ENCODE results near the gene FAM76B. TPM values are rescaled to one million over a fixed set of nuclear protein-coding genes. Genes with fewer than 3 reads are reported as not detected.

Gene FAM76B
- 10 to 100 TPM in 3 of 4 donors, 1 to 10 TPM in 1; 7.0 to 40.4 (median 31.2) TPM for total RNA-seq

DNA sequence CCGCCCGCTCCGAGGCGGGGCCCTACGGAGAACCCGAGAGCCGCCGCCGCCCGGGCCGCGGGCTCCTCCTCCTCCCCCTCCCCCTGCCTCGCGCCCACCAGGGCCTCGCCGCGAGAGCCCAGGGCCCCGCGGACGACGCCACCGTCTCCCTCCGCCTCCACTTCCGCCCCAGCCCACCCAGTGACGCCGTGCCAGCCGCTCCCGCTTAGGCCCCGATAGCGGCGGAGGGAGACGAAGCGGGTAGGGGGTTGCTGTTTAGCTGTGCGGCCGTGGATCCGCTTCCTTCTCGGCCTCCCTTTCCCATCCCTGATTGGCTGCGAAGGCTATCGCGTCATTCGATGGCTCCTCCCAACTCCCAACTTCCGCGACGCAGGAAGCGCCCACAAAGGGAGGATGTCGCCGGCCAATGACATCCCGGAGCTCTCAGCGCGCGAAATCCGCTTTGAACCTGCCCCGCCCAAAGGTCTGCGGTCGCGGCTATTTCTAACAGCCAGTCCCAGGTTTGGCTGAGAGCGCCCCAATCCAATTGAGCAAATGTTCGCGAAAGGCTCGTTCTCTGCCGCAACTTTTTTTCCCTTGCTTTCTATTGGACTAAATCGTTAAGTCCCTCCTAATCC, at the start of gene FAM76B:
Gene FAM76B (minus strand): TSS at position 277 of the 617 bp plus-strand sequence. CDS start 304 bp downstream, outside the sequence.
- Histone ChIP-seq H3K36me3 (peaks cover 0 to 16% (median 3%) of the 10 kb centered on the region in 4 donors), H3K4me1 (peaks cover 14 to 30% (median 20%) of the 10 kb centered on the region in 4 donors)
- intact Hi-C loops (cut with DNase I; ENCODE audit: low total_unique reads) = no loop called here

GRCh38 chr11:95835768-95836488, 46.3 kb upstream of the FAM76B start:
- no peak overlapping the region for H3K4me3 ChIP-seq
- intact Hi-C loops (cut with DNase I; ENCODE audit: low total_unique reads) = loop anchor here (5.0 kb wide), 1 partner anchor 406 kb away; no protein-coding TSS in a partner anchor
- H3K36me3 ChIP-seq = peaks cover 0 to 38% (median 13%) of the 10 kb centered on the region in 4 donors
- no peaks in the 10 kb centered on the region for H3K9me3 ChIP-seq
- WGBS, 2 donors (ENCODE audit: low coverage in 1 of 2) = 11 to 12% methylated on average over 3 of the region's 3 CpGs
- TF ChIP-seq POLR2AphosphoS5 (IDR thresholded peaks at IDR 0.05) = peak; percentile 26 to 52 (median 44)
- TF ChIP-seq EP300 (IDR thresholded peaks at IDR 0.05; ENCODE audit: low read depth) = no peak
- TF ChIP-seq CTCF (IDR thresholded peaks at IDR 0.05) = peak; percentile 78 to 89 (median 88)
- H3K27me3 ChIP-seq = no peaks in the 10 kb centered on the region
- in situ Hi-C loops (cut with MboI; ENCODE audit: low pct_ligation_motif_present in 1 of 4, low pct_unique_long_range_greater_than_20kb in 1 of 4, low sequenced_read_pairs in 3 of 4) = loop anchor here (25.0 kb wide), 2 partner anchors 526 to 551 kb away; partner anchors contain the start of genes CCDC82 (in 1 of the 4) and JRKL (in 1 of the 4)
- H3K27ac ChIP-seq = peak overlapping the region in 2 of 4 donors; percentile 33 to 35
- H3K4me1 ChIP-seq = peaks cover 0 to 4% (median 0%) of the 10 kb centered on the region in 4 donors
- DNase-seq = peak; percentile 56

More for the DNA sequence above, at the start of gene FAM76B:
- Histone ChIP-seq H3K27me3 (no peaks in the 10 kb centered on the region), H3K4me3 (peak within 1 kb of the TSS; percentile 67 to 97 (median 92)), H3K9me3 (no peaks in the 10 kb centered on the region), H3K27ac (peak within 1 kb of the TSS; percentile 92 to 99 (median 96))
- in situ Hi-C loops (cut with MboI; ENCODE audit: low pct_ligation_motif_present in 1 of 4, low pct_unique_long_range_greater_than_20kb in 1 of 4, low sequenced_read_pairs in 3 of 4) = loop anchor here in 1 of 4 donors (25.0 kb wide), 1 partner anchor 1302 kb away; the partner anchor contains the start of genes ANKRD49 and MRE11
- no peak for TF ChIP-seq EP300 (IDR thresholded peaks at IDR 0.05; ENCODE audit: low read depth)
- TF ChIP-seq POLR2A (IDR thresholded peaks at IDR 0.05) = peak; percentile 93
- TF ChIP-seq POLR2AphosphoS5 (IDR thresholded peaks at IDR 0.05) = peak; percentile 81 to 97 (median 97)
- peak; percentile 97 for DNase-seq
- 0 to 3% methylated on average over 8 to 59 of the region's 62 CpGs for WGBS, 2 donors (ENCODE audit: low coverage in 1 of 2)

GRCh38 chr11:95835351-95835750, 45.8 kb upstream of the FAM76B start:
- Histone ChIP-seq H3K36me3 (peaks cover 0 to 44% (median 14%) of the 10 kb centered on the region in 4 donors), H3K27me3 (no peaks in the 10 kb centered on the region), H3K4me1 (peaks cover 0 to 4% (median 0%) of the 10 kb centered on the region in 4 donors), H3K27ac (no peak overlapping the region), H3K4me3 (no peak overlapping the region), H3K9me3 (no peaks in the 10 kb centered on the region)
- intact Hi-C loops (cut with DNase I; ENCODE audit: low total_unique reads) = loop anchor here (5.0 kb wide), 1 partner anchor 407 kb away; no protein-coding TSS in a partner anchor
- no peak for DNase-seq
- WGBS, 2 donors (ENCODE audit: low coverage in 1 of 2) = 66 to 71% methylated on average over 3 of the region's 3 CpGs
- TF ChIP-seq POLR2A (IDR thresholded peaks at IDR 0.05) = no peak
- TF ChIP-seq POLR2AphosphoS5 (IDR thresholded peaks at IDR 0.05) = no peak
- no peak for TF ChIP-seq CTCF (IDR thresholded peaks at IDR 0.05)
- TF ChIP-seq EP300 (IDR thresholded peaks at IDR 0.05; ENCODE audit: low read depth) = no peak
- in situ Hi-C loops (cut with MboI; ENCODE audit: low pct_ligation_motif_present in 1 of 4, low pct_unique_long_range_greater_than_20kb in 1 of 4, low sequenced_read_pairs in 3 of 4) = loop anchor here (25.0 kb wide), 2 partner anchors 527 to 552 kb away; partner anchors contain the start of genes CCDC82 (in 1 of the 4) and JRKL (in 1 of the 4)

DNA sequence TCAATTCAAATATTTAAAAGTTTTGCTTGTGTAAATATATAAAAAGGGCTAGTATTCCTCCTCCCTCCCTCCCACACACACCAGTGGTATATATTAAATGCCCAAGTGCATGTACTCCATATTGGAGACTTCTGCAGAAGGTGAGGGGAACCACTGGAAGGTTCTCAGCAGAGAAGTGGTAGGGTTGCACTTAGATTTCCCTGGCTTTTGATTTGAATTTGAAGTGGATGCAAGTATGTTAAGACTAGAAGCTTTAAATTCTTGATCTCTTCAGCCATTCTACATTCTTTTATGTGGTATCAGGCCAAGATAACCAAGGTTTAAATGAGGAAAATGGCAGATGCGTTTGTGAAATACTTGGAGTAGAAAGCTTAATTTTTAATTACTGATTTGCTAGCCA, 43.8 kb upstream of the FAM76B start:
- Histone ChIP-seq H3K27me3 (no peaks in the 10 kb centered on the region), H3K27ac (no peak overlapping the region), H3K9me3 (no peaks in the 10 kb centered on the region), H3K4me3 (no peak overlapping the region), H3K4me1 (peaks cover 0 to 4% (median 0%) of the 10 kb centered on the region in 4 donors), H3K36me3 (peaks cover 0 to 50% (median 14%) of the 10 kb centered on the region in 4 donors)
- no peak for TF ChIP-seq POLR2AphosphoS5 (IDR thresholded peaks at IDR 0.05)
- TF ChIP-seq CTCF (IDR thresholded peaks at IDR 0.05) = no peak
- TF ChIP-seq POLR2A (IDR thresholded peaks at IDR 0.05) = no peak
- no peak for TF ChIP-seq EP300 (IDR thresholded peaks at IDR 0.05; ENCODE audit: low read depth)
- no peak for DNase-seq
- 39 to 100% methylated on average over 1 of the region's 1 CpG for WGBS, 2 donors (ENCODE audit: low coverage in 1 of 2)
- intact Hi-C loops (cut with DNase I; ENCODE audit: low total_unique reads) = no loop called here
- in situ Hi-C loops (cut with MboI; ENCODE audit: low pct_ligation_motif_present in 1 of 4, low pct_unique_long_range_greater_than_20kb in 1 of 4, low sequenced_read_pairs in 3 of 4) = loop anchor here (25.0 kb wide), 2 partner anchors 529 to 554 kb away; partner anchors contain the start of genes CCDC82 (in 1 of the 4) and JRKL (in 1 of the 4)

Measured in transverse colon (tissue), 4 donors.